HEK293T (cell line): ENCODE data around the gene HNRNPL.
"Not testable (repeated sequence)": the region's sequence is repeated elsewhere in the genome, so short reads cannot be mapped to it uniquely, and the experiment has no call there.

Source experiments
- CTCF ChIA-PET: fragments of 350-600 bp; formaldehyde crosslinking; extraction: SDS; loops from one replicate; lab custom pipeline; 2021; ENCODE audit warnings: antibody characterized with exemption, inconsistent platforms; lab: Yijun Ruan, JAX
- POLR2A ChIA-PET: fragments of 350-600 bp; formaldehyde crosslinking; extraction: SDS; loops from one replicate; lab custom pipeline; 2020; ENCODE audit warnings: antibody characterized with exemption, inconsistent platforms; lab: Yijun Ruan, JAX
- DNase-seq: peaks from one replicate; pipeline ENCODE4 v3.0.0; 2012; ENCODE audit warnings: mixed read lengths; ENCODE audit errors: extremely low spot score
- ARNT ChIP-seq: fragments of 450-650 bp; IDR thresholded peaks from 2 replicates; pipeline ENCODE4 v1.6.1; 2017; ENCODE audit warnings: mild to moderate bottlenecking
- BHLHE40 ChIP-seq: fragments of 450-650 bp; IDR thresholded peaks from 2 replicates; pipeline ENCODE4 v1.6.1; 2016; ENCODE audit warnings: mild to moderate bottlenecking, moderate library complexity, borderline replicate concordance
- CTBP1 ChIP-seq: fragments of 450-650 bp; IDR thresholded peaks from 2 replicates; pipeline ENCODE4 v1.6.1; 2016; ENCODE audit warnings: borderline replicate concordance
- ELF4 ChIP-seq: fragments of 450-650 bp; IDR thresholded peaks from 2 replicates; pipeline ENCODE4 v1.6.1; 2017; ENCODE audit warnings: antibody characterized with exemption
- FOXA1 ChIP-seq: fragments of 450-650 bp; IDR thresholded peaks from 2 replicates; pipeline ENCODE4 v1.6.1; 2016; ENCODE audit warnings: mild to moderate bottlenecking
- FOXK2 ChIP-seq: fragments of 450-650 bp; IDR thresholded peaks from 2 replicates; pipeline ENCODE4 v1.6.1; 2016; ENCODE audit warnings: mild to moderate bottlenecking
- FOXM1 ChIP-seq: fragments of 450-650 bp; IDR thresholded peaks from 2 replicates; pipeline ENCODE4 v1.6.1; 2017; ENCODE audit warnings: mild to moderate bottlenecking, borderline replicate concordance
- HDGF ChIP-seq: fragments of 450-650 bp; IDR thresholded peaks from 2 replicates; pipeline ENCODE4 v1.6.1; 2017; ENCODE audit warnings: antibody characterized with exemption, borderline replicate concordance
- L3MBTL2 ChIP-seq: fragments of 450-650 bp; conservative IDR thresholded peaks from 2 replicates; pipeline ENCODE4 v1.6.1; 2016; ENCODE audit warnings: mild to moderate bottlenecking
- LEF1 ChIP-seq: fragments of 450-650 bp; IDR thresholded peaks from 2 replicates; pipeline ENCODE4 v1.6.1; 2017; ENCODE audit warnings: mild to moderate bottlenecking, borderline replicate concordance
- NFRKB ChIP-seq: fragments of 450-650 bp; IDR thresholded peaks from 2 replicates; pipeline ENCODE4 v1.6.1; 2016; ENCODE audit warnings: mild to moderate bottlenecking, moderate library complexity
- SP1 ChIP-seq: fragments of 450-650 bp; IDR thresholded peaks from 2 replicates; pipeline ENCODE4 v1.6.1; 2017
- SUZ12 ChIP-seq: fragments of 450-650 bp; IDR thresholded peaks from 2 replicates; pipeline ENCODE4 v1.6.1; 2016; ENCODE audit warnings: mild to moderate bottlenecking
- TARDBP ChIP-seq: fragments of 450-650 bp; IDR thresholded peaks from 2 replicates; pipeline ENCODE4 v1.6.1; 2016
- ZNF384 ChIP-seq: fragments of 450-650 bp; IDR thresholded peaks from 2 replicates; pipeline ENCODE4 v1.6.1; 2016
- TF ChIP-seq, protein P1 (sequence below): fragments of 450-650 bp; IDR thresholded peaks from 2 replicates; pipeline ENCODE4 v1.6.1; 2016

HNRNPL gene

GRCh38 chr19:38803543-38803942 lies 46.2 kb downstream of the HNRNPL start:
- POLR2A ChIA-PET, result no interaction called here
- CTCF ChIA-PET, result no interaction called here
- TF ChIP-seq ELF4 (no peak), FOXM1 (no peak), BHLHE40 (no peak), FOXK2 (no peak), TARDBP (no peak), FOXA1 (no peak), L3MBTL2 (no peak), SUZ12 (no peak), ARNT (no peak), LEF1 (no peak), HDGF (no peak), NFRKB (no peak), CTBP1 (no peak), SP1 (no peak)
- no peak for DNase-seq

GRCh38 chr19:38801359-38802095 lies 48.3 kb downstream of the HNRNPL start:
- POLR2A ChIA-PET, result no interaction called here
- DNase-seq, result no peak
- TF ChIP-seq LEF1, result no peak
- TF ChIP-seq SUZ12, result no peak
- TF ChIP-seq, protein P1, sequence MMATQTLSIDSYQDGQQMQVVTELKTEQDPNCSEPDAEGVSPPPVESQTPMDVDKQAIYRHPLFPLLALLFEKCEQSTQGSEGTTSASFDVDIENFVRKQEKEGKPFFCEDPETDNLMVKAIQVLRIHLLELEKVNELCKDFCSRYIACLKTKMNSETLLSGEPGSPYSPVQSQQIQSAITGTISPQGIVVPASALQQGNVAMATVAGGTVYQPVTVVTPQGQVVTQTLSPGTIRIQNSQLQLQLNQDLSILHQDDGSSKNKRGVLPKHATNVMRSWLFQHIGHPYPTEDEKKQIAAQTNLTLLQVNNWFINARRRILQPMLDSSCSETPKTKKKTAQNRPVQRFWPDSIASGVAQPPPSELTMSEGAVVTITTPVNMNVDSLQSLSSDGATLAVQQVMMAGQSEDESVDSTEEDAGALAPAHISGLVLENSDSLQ, result no peak
- TF ChIP-seq ARNT, result no peak
- TF ChIP-seq NFRKB, result no peak
- TF ChIP-seq ZNF384, result no peak
- TF ChIP-seq HDGF, result no peak
- no peak for TF ChIP-seq FOXM1
- no peak for TF ChIP-seq ELF4
- no peak for TF ChIP-seq L3MBTL2
- no peak for TF ChIP-seq FOXK2
- no peak for TF ChIP-seq CTBP1
- TF ChIP-seq SP1, result no peak
- no peak for TF ChIP-seq BHLHE40
- TF ChIP-seq FOXA1, result no peak
- TF ChIP-seq TARDBP, result no peak
- CTCF ChIA-PET, result no interaction called here

DNA sequence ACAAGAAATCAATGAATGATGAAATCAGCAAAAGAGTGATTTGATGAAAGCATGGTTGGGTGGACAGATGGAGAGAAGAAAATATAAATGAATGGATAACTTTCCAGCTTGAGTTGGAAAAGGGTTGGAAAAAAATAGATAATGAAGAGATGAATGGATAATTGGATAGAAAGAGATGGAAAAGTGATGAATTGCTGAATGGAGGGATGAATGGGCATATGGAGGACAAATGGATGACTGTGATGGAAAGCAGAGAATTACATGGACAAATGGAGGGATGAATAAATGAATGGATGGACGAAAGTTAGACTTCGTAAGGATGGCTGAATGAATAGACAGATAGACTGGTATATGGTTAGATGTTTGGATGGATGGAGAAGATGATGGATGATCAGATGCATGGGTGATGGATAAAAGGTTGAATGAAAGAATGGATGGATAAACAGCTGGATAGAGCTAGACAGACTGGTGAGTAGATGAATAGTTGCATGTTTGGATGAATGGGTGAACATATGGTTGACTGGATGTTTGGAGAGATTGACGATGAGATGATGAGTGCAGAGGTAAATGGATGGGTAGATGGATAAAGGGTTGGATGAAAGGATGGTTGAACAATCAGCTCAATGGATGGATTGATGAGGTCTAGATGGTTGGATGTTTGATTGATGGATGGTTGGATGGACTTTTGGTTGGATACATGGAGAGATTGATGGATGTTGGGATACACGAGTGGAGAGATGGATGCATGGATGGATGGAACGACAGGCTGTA lies 49.0 kb downstream of the HNRNPL start:
- ChIA-PET POLR2A (no interaction called here), CTCF (no interaction called here)
- TF ChIP-seq TARDBP (no peak), L3MBTL2 (no peak), HDGF (no peak), FOXA1 (no peak), SP1 (no peak), ARNT (no peak), ELF4 (no peak), CTBP1 (no peak), ZNF384 (no peak), SUZ12 (no peak), BHLHE40 (no peak)
- TF ChIP-seq, protein P1, result no peak
- DNase-seq, result no peak

DNA sequence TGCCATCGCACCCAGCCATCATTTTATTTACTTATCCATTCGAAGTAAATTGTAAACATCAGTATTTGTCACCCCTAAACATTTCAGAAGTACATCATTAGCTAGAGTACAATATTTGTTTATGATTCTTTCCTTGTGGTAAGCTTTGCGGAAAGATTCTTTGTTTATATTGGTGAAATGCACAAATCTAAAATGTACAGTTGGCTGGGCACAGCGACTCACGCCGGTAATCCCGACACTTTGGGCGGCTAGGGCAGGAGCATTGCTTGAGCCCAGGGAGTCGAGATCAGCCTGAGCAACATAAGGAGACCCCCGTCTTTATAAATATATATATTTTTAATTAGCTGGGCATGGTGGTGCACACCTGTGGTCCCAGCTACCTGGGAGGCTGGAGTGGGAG lies 50.7 kb downstream of the HNRNPL start:
- ChIA-PET POLR2A (no interaction called here), CTCF (no interaction called here)
- DNase-seq, result no peak
- no peak for TF ChIP-seq L3MBTL2
- TF ChIP-seq HDGF, result no peak
- TF ChIP-seq LEF1, result no peak
- TF ChIP-seq, protein P1, result no peak
- no peak for TF ChIP-seq ARNT
- no peak for TF ChIP-seq ZNF384
- TF ChIP-seq FOXK2, result no peak
- TF ChIP-seq CTBP1, result no peak
- TF ChIP-seq FOXM1, result no peak
- TF ChIP-seq FOXA1, result no peak
- no peak for TF ChIP-seq BHLHE40
- no peak for TF ChIP-seq TARDBP
- TF ChIP-seq SP1, result no peak
- TF ChIP-seq ELF4, result no peak
- TF ChIP-seq SUZ12, result no peak
- no peak for TF ChIP-seq NFRKB

GRCh38 chr19:38797781-38798180 lies 52.0 kb downstream of the HNRNPL start:
- POLR2A ChIA-PET, CTCF ChIA-PET, DNase-seq: not testable (repeated sequence)

DNA sequence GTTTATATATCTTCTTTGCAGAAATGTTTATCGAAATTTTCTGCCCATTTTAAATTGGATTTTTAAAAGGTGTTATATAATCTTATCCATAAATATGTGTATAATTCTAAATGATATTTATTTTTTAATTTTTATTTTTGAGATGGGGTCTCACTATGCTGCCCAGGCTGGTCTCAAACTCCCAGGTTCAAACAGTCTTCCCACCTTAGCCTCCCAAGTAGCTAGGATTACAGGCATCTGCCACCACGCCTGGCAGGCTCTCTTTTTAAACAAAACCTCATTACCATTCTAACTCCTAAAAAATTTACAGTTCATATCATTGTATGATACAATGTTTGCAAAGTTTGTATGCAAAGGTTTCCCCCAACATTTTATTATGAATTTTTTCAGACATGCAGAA lies 53.6 kb downstream of the HNRNPL start:
- TF ChIP-seq CTBP1, result no peak
- TF ChIP-seq ZNF384, result no peak
- TF ChIP-seq SUZ12, result no peak
- TF ChIP-seq FOXA1, result no peak
- TF ChIP-seq ELF4, result no peak
- no peak for TF ChIP-seq SP1
- TF ChIP-seq NFRKB, result no peak
- TF ChIP-seq L3MBTL2, result no peak
- no peak for TF ChIP-seq LEF1
- TF ChIP-seq, protein P1, result no peak
- no peak for TF ChIP-seq BHLHE40
- TF ChIP-seq ARNT, result no peak
- ChIA-PET CTCF (no interaction called here), POLR2A (no interaction called here)
- DNase-seq, result no peak
